HepG2 (cell line): ENCODE measurements around the gene CREG2. TPM values are rescaled to one million over a fixed set of nuclear protein-coding genes. Genes with fewer than 3 reads are reported as not detected.

Source experiments
- ATF7-NPFF ChIP-seq: sonication (generic); formaldehyde crosslinking; IDR thresholded peaks from 2 replicates; pipeline ENCODE4 v1.8.1; 2023; ENCODE audit warnings: mild to moderate bottlenecking, low read depth, missing genetic modification reagents, moderate library complexity
- ETV5 ChIP-seq: IDR thresholded peaks from 2 replicates; pipeline ENCODE4 v1.6.1; 2018; ENCODE audit warnings: missing biosample characterization, missing genetic modification reagents, inconsistent platforms, borderline replicate concordance
- FLYWCH1 ChIP-seq: sonication (generic); formaldehyde crosslinking; IDR thresholded peaks from 2 replicates; pipeline ENCODE4 v1.8.1; 2023; ENCODE audit warnings: mild to moderate bottlenecking, missing genetic modification reagents
- GATAD2A ChIP-seq: IDR thresholded peaks from 2 replicates; pipeline ENCODE4 v1.6.1; 2016
- HES4 ChIP-seq: sonication (generic); formaldehyde crosslinking; IDR thresholded peaks from 2 replicates; pipeline ENCODE4 v1.9.0; 2021; ENCODE audit warnings: mild to moderate bottlenecking, missing genetic modification reagents, borderline replicate concordance
- HHEX ChIP-seq: IDR thresholded peaks from 2 replicates; pipeline ENCODE4 v1.6.1; 2016; ENCODE audit warnings: control low read depth
- HNRNPK ChIP-seq: fragments of 200-400 bp; formaldehyde crosslinking; IDR thresholded peaks from 2 replicates; pipeline ENCODE4 v1.6.1; 2018; ENCODE audit warnings: low read length, low read depth, moderate library complexity, mild to moderate bottlenecking; ENCODE audit not compliant: poor library complexity, severe bottlenecking
- HOXA5 ChIP-seq: sonication (generic); formaldehyde crosslinking; IDR thresholded peaks from 2 replicates; pipeline ENCODE4 v1.4.0; 2020; ENCODE audit warnings: missing genetic modification reagents
- NFKBIZ ChIP-seq: IDR thresholded peaks from 2 replicates; pipeline ENCODE4 v1.6.1; 2018; ENCODE audit warnings: missing genetic modification reagents, missing compliant biosample characterization
- PRDM4 ChIP-seq: sonication (generic); formaldehyde crosslinking; IDR thresholded peaks from 2 replicates; pipeline ENCODE4 v1.9.0; 2021; ENCODE audit warnings: missing genetic modification reagents, borderline replicate concordance
- RFX1 ChIP-seq: fragments of 450-650 bp; IDR thresholded peaks from 2 replicates; pipeline ENCODE4 v1.6.1; 2017
- SIX4 ChIP-seq: sonication (generic); formaldehyde crosslinking; IDR thresholded peaks from 2 replicates; pipeline ENCODE4 v1.4.0; 2020; ENCODE audit warnings: missing genetic modification reagents
- ZBTB21 ChIP-seq: sonication (generic); formaldehyde crosslinking; IDR thresholded peaks from 2 replicates; pipeline ENCODE4 v1.4.0; 2020; ENCODE audit warnings: missing genetic modification reagents
- ZFP91 ChIP-seq: sonication (generic); formaldehyde crosslinking; IDR thresholded peaks from 2 replicates; pipeline ENCODE4 v1.9.0; 2022; ENCODE audit warnings: missing genetic modification reagents, mild to moderate bottlenecking, borderline replicate concordance
- ZNF253 ChIP-seq: sonication (generic); formaldehyde crosslinking; IDR thresholded peaks from 2 replicates; pipeline ENCODE4 v1.8.0; 2022; ENCODE audit warnings: mild to moderate bottlenecking, missing genetic modification reagents, borderline replicate concordance
- ZNF512B ChIP-seq: sonication (generic); formaldehyde crosslinking; IDR thresholded peaks from 2 replicates; pipeline ENCODE4 v1.5.1; 2020; ENCODE audit warnings: missing genetic modification reagents, mild to moderate bottlenecking, borderline replicate concordance
- ZNF724P ChIP-seq: sonication (generic); formaldehyde crosslinking; IDR thresholded peaks from 2 replicates; pipeline ENCODE4 v1.8.0; 2022; ENCODE audit warnings: missing genetic modification reagents, borderline replicate concordance
- ZNF878 ChIP-seq: sonication (generic); formaldehyde crosslinking; IDR thresholded peaks from 2 replicates; pipeline ENCODE4 v1.8.1; 2023; ENCODE audit warnings: mild to moderate bottlenecking, missing genetic modification reagents, moderate library complexity
- polyA plus RNA-seq, 8 experiments: library from polyadenylated mRNA; depleted of rRNA in 3 of 8; stranded (reverse) in 7 of 8; unstranded in 1 of 8; fragments of >200 nt; fragmentation: Illumina TruSeq in 4 of 8; extraction: Trizol in 4 of 8; gene quantifications; 2 replicates each; pipeline versions ENCODE4 v1.2.1 to v1.2.3, GENCODE V29; 2011 to 2016; ENCODE audit warnings: low read depth in 4 of 8, missing spikeins in 1 of 8, mixed read lengths in 1 of 8; ENCODE audit not compliant: insufficient read depth in 1 of 8
- total RNA-seq, 5 experiments: library from RNA; depleted of rRNA; stranded (reverse); fragments of >200 nt; fragmentation: Illumina TruSeq; extraction: Trizol; gene quantifications; 2 replicates each; pipeline ENCODE4 v1.2.3, GENCODE V29; 2016; ENCODE audit warnings: low read depth in 1 of 5
- TF ChIP-seq, protein P1 (sequence below): sonication (generic); formaldehyde crosslinking; IDR thresholded peaks from 2 replicates; pipeline ENCODE4 v1.5.1; 2020; ENCODE audit warnings: missing genetic modification reagents, mild to moderate bottlenecking, borderline replicate concordance
- TF ChIP-seq, protein P2 (sequence below): IDR thresholded peaks from 2 replicates; pipeline ENCODE4 v1.6.1; 2016; ENCODE audit warnings: missing compliant biosample characterization, missing genetic modification reagents, borderline replicate concordance

Gene CREG2
- total and polyA plus RNA-seq, 2 of the 13 experiments (the other 11 are each of a cell fraction or from before 2014, with no cell fraction given), result 0.18 to 0.26 TPM

- TF ChIP-seq GATAD2A (CRISPR knock-in tag) (peak; percentile 82), PRDM4 (CRISPR knock-in tag) (no peak), ETV5 (CRISPR knock-in tag) (peak; percentile 59; the same call in 1 of the 2 replicates), ZNF512B (CRISPR knock-in tag) (no peak), SIX4 (CRISPR knock-in tag) (no peak; the same call in 1 of the 2 replicates), HNRNPK (no peak), ZNF724P (CRISPR knock-in tag) (peak; percentile 64; the same call in 1 of the 2 replicates), HOXA5 (CRISPR knock-in tag) (no peak), ZNF878 (CRISPR knock-in tag) (no peak), HES4 (no peak), HHEX (CRISPR knock-in tag) (no peak), RFX1 (no peak), ATF7-NPFF (CRISPR knock-in tag) (peak; percentile 84), FLYWCH1 (CRISPR knock-in tag) (no peak), ZNF253 (no peak), ZFP91 (CRISPR knock-in tag) (no peak; the same call in 1 of the 2 replicates), NFKBIZ (no peak), ZBTB21 (peak; percentile 35)
- TF ChIP-seq, protein P1, sequence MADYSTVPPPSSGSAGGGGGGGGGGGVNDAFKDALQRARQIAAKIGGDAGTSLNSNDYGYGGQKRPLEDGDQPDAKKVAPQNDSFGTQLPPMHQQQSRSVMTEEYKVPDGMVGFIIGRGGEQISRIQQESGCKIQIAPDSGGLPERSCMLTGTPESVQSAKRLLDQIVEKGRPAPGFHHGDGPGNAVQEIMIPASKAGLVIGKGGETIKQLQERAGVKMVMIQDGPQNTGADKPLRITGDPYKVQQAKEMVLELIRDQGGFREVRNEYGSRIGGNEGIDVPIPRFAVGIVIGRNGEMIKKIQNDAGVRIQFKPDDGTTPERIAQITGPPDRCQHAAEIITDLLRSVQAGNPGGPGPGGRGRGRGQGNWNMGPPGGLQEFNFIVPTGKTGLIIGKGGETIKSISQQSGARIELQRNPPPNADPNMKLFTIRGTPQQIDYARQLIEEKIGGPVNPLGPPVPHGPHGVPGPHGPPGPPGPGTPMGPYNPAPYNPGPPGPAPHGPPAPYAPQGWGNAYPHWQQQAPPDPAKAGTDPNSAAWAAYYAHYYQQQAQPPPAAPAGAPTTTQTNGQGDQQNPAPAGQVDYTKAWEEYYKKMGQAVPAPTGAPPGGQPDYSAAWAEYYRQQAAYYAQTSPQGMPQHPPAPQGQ (CRISPR knock-in tag), result no peak
- TF ChIP-seq, protein P2, sequence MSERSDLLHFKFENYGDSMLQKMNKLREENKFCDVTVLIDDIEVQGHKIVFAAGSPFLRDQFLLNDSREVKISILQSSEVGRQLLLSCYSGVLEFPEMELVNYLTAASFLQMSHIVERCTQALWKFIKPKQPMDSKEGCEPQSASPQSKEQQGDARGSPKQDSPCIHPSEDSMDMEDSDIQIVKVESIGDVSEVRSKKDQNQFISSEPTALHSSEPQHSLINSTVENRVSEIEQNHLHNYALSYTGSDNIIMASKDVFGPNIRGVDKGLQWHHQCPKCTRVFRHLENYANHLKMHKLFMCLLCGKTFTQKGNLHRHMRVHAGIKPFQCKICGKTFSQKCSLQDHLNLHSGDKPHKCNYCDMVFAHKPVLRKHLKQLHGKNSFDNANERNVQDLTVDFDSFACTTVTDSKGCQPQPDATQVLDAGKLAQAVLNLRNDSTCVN (CRISPR knock-in tag), result 0 out of 2 replicates have a peak, but pooled peaks have one; percentile 19
Measured at GRCh38 chr2:101330253-101330933, 56.9 kb downstream of the CREG2 start (continued).
